ENCODE results near the gene ZNF784. TPM values are rescaled to one million over a fixed set of nuclear protein-coding genes. Genes with fewer than 3 reads are reported as not detected.

Gene ZNF784
- total RNA-seq, 1 experiment from 2014 or later: 3.1 TPM

DNA sequence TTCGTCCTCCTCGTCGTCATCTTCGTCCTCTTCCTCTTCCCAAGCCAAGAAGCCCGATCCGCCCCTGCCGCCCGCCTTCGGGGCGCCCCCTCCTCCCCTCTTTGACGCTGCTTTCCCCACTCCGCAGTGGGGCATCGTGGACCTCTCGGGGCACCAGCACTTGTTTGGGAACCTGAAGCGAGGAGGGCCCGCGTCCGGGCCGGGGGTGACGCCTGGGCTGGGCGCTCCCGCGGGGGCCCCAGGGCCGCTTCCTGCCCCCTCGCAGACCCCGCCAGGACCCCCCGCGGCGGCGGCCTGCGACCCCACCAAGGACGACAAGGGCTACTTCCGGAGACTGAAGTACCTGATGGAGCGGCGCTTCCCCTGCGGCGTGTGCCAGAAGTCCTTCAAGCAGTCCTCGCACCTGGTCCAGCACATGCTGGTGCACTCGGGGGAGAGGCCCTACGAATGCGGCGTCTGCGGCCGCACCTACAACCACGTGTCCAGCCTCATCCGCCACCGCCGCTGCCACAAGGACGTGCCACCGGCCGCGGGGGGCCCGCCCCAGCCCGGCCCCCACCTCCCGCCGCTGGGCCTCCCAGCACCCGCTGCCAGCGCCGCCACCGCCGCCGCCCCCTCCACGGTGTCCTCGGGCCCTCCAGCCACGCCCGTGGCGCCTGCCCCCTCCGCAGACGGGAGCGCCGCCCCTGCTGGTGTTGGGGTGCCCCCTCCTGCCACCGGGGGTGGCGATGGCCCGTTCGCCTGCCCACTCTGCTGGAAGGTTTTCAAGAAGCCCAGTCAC lies 10.2 kb downstream of the ZNF784 start:
- no peak for DNase-seq (ENCODE audit: unreplicated experiment)
- no peak for TF ChIP-seq CTCF (IDR thresholded peaks at IDR 0.05; ENCODE audit: unreplicated experiment)
- intact Hi-C loops (cut with micrococcal nuclease): no loop called here
- CTCF ChIA-PET: no interaction called here
- Mint-ChIP-seq H3K27me3 (ENCODE audit: insufficient read depth, unreplicated experiment) (no peaks in the 10 kb centered on the region), H3K27ac (ENCODE audit: low read depth, unreplicated experiment) (no peak overlapping the region), H3K4me3 (ENCODE audit: unreplicated experiment) (no peak overlapping the region), H3K4me1 (ENCODE audit: insufficient read depth, unreplicated experiment) (no peaks in the 10 kb centered on the region), H3K36me3 (ENCODE audit: insufficient read depth, unreplicated experiment) (peaks cover 20% of the 10 kb centered on the region), H3K9me3 (ENCODE audit: unreplicated experiment) (no peaks in the 10 kb centered on the region)
- POLR2A ChIA-PET: no interaction called here
- no TSS peak for BruUV-seq (replicated peaks)

GRCh38 chr19:55613396-55613795 lies 11.0 kb downstream of the ZNF784 start:
- no TSS peak for BruUV-seq (replicated peaks)
- POLR2A ChIA-PET: interaction anchor here (1.0 kb wide), 1 partner anchor 13 kb away, joined by 3 read pairs; no protein-coding TSS in a partner anchor

GRCh38 chr19:55611983-55612645 lies 12.3 kb downstream of the ZNF784 start:
- no peak for DNase-seq (ENCODE audit: unreplicated experiment)
- no peaks in the 10 kb centered on the region for H3K27me3 Mint-ChIP-seq (ENCODE audit: insufficient read depth, unreplicated experiment)
- no TSS peak for BruUV-seq (replicated peaks)
- ChIA-PET CTCF (interaction anchor here (0.6 to 2.0 kb wide), 3 partner anchors 13 to 107 kb away, joined by 3 to 4 read pairs (median 4); partner anchors contain the start of gene FIZ1), POLR2A (interaction anchor here (0.6 to 1.1 kb wide), 2 partner anchors 8 to 16 kb away, joined by 3 read pairs; no protein-coding TSS in a partner anchor)
- H3K27ac Mint-ChIP-seq (ENCODE audit: low read depth, unreplicated experiment): no peak overlapping the region
- no peaks in the 10 kb centered on the region for H3K9me3 Mint-ChIP-seq (ENCODE audit: unreplicated experiment)
- peaks cover 22% of the 10 kb centered on the region for H3K36me3 Mint-ChIP-seq (ENCODE audit: insufficient read depth, unreplicated experiment)
- no peak overlapping the region for H3K4me3 Mint-ChIP-seq (ENCODE audit: unreplicated experiment)
- no peak for TF ChIP-seq CTCF (IDR thresholded peaks at IDR 0.05; ENCODE audit: unreplicated experiment)
- intact Hi-C loops (cut with micrococcal nuclease): no loop called here
- peaks cover 9% of the 10 kb centered on the region for H3K4me1 Mint-ChIP-seq (ENCODE audit: insufficient read depth, unreplicated experiment)

More at GRCh38 chr19:55613396-55613795, 11.0 kb downstream of the ZNF784 start:
- intact Hi-C loops (cut with micrococcal nuclease): no loop called here
- no peaks in the 10 kb centered on the region for H3K4me1 Mint-ChIP-seq (ENCODE audit: insufficient read depth, unreplicated experiment)
- no peaks in the 10 kb centered on the region for H3K27me3 Mint-ChIP-seq (ENCODE audit: insufficient read depth, unreplicated experiment)
- H3K9me3 Mint-ChIP-seq (ENCODE audit: unreplicated experiment): no peaks in the 10 kb centered on the region
- no peak overlapping the region for H3K27ac Mint-ChIP-seq (ENCODE audit: low read depth, unreplicated experiment)
- H3K36me3 Mint-ChIP-seq (ENCODE audit: insufficient read depth, unreplicated experiment): peaks cover 26% of the 10 kb centered on the region
- CTCF ChIA-PET: no interaction called here
- DNase-seq (ENCODE audit: unreplicated experiment): no peak
- no peak for TF ChIP-seq CTCF (IDR thresholded peaks at IDR 0.05; ENCODE audit: unreplicated experiment)
- no peak overlapping the region for H3K4me3 Mint-ChIP-seq (ENCODE audit: unreplicated experiment)

DNA sequence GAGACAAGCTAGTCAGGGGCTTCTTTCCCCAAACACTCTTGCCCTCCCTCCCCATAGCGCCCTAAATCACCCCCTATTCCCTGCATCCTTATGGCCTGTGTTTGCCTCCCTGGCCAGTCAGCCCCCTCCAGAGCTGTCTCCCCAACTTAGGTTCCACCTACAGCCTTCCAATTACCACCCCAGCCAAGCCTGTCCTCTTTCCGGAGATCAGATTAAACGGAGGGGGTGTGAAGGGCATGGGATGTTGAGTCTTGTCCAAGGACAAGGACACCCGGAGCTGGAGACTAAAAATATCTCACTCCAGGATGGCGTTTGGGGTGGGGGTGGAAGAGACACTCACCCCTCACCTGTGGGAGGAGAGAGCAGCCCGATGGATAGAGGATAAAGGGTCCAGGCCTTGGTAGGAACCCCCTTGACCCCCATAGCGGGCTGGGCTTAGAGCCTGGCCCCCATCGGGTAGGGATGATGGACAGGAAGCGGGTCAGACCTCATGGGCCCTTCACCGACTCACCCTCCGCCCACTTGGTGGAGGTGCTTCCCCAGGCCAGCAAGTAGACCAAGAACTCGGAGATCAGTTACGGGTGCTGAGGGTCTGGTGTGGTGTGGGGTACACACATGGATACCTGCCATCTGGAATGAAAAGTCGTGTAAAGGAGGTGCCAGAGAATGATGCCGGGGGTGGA lies 12.9 kb downstream of the ZNF784 start:
- intact Hi-C loops (cut with micrococcal nuclease): no loop called here
- peaks cover 16% of the 10 kb centered on the region for H3K4me1 Mint-ChIP-seq (ENCODE audit: insufficient read depth, unreplicated experiment)
- no peak overlapping the region for H3K4me3 Mint-ChIP-seq (ENCODE audit: unreplicated experiment)
- no peaks in the 10 kb centered on the region for H3K9me3 Mint-ChIP-seq (ENCODE audit: unreplicated experiment)
- no peak overlapping the region for H3K27ac Mint-ChIP-seq (ENCODE audit: low read depth, unreplicated experiment)
- CTCF ChIA-PET: interaction anchor here (0.6 to 2.0 kb wide), 4 partner anchors 12 to 1130 kb away, joined by 3 to 4 read pairs (median 4); partner anchors contain the start of gene FIZ1
- no peaks in the 10 kb centered on the region for H3K27me3 Mint-ChIP-seq (ENCODE audit: insufficient read depth, unreplicated experiment)
- POLR2A ChIA-PET: interaction anchor here (1.1 kb wide), 1 partner anchor 17 kb away, joined by 3 read pairs; no protein-coding TSS in a partner anchor
- DNase-seq (ENCODE audit: unreplicated experiment): no peak
- BruUV-seq (replicated peaks): no TSS peak
- TF ChIP-seq CTCF (IDR thresholded peaks at IDR 0.05; ENCODE audit: unreplicated experiment): no peak
- peaks cover 27% of the 10 kb centered on the region for H3K36me3 Mint-ChIP-seq (ENCODE audit: insufficient read depth, unreplicated experiment)
